Measurements from ENCODE around the gene PPOX.

Gene PPOX

GRCh38 chr1:161153176-161153575 is 13.1 kb upstream of the PPOX start:
- DNase-seq (ENCODE audit: low read depth in 2 of 2), result no peak

- peak; percentile 76 to 78 for DNase-seq (ENCODE audit: low read depth in 2 of 2)
Observed at GRCh38 chr1:161153682-161154337, 12.4 kb upstream of the PPOX start, which contains the start of gene UFC1. UFC1 (plus strand) TSS chr1:161153978; CDS start chr1:161153998, 20 bp downstream.

- no peak for DNase-seq (ENCODE audit: low read depth in 2 of 2)
Observed at GRCh38 chr1:161157867-161158266, 8.4 kb upstream of the PPOX start.

- no peak for DNase-seq (ENCODE audit: low read depth in 2 of 2)
Observed at GRCh38 chr1:161158316-161159010, 7.8 kb upstream of the PPOX start.

DNA sequence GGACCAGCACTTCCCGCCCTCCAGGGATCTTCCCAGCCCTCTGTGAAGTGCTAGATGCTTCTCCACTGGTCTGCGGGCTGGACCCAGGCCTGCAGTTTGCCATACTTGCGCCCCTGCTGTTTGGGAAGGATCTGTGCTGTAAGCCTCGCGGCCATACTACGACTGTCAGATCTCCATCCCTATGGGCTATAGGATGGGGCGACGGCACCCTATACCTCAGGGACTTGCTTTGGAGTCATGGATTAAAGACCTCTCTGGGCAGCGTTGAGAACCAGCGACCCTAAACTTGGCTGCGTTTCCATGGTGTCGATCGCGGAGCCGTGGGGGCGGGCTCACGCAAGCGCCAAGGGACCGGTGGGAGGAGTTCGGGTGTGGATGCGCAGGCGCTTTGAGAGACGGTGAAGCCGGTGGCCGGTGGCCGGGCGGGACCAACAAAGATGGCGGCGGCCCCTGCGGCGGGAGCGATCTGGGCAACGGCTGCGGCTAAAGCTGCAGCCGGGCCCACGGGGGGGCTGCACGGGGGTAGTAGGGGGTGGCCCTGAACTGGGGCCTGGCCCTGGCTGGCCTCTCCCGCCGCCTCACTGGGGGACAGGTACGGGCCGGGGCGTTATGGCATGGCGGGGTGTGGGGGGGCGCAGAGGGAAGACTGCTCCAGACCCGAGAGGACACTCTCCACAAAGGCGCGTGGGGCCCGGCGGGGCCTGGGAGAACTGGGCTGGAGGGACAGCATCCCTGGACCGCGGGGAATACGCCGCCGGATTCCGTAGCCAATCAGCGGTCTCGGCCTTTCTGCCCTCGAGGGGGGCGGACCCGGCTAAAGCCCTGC is 6.9 kb upstream of the PPOX start, which contains the start of gene USP21:
Gene USP21 (plus strand): TSS at position 414 of the 826 bp plus-strand sequence. CDS start 1,141 bp downstream, outside the sequence.
- DNase-seq (ENCODE audit: low read depth in 2 of 2), result peak; percentile 70 to 74

DNA sequence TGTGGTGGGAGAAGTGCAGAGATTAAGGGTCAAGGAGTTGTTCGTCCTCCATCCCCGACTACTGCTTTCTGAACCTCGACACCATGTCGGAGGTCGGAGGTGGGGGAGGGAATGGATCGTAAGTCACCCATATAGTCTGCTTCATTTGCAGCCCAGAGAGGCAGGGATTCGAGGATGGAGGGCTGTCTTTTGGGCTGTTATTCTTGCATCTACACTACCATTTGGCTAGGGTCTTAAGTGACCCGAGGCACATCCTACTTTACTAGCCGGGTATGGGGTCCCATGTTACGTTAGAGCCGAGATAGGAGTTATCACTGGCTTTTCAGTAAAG is 6.3 kb upstream of the PPOX start:
- no peak for DNase-seq (ENCODE audit: low read depth in 2 of 2)

- DNase-seq (ENCODE audit: low read depth in 2 of 2), result no peak
Observed at GRCh38 chr1:161160671-161161145, 5.5 kb upstream of the PPOX start.

DNA sequence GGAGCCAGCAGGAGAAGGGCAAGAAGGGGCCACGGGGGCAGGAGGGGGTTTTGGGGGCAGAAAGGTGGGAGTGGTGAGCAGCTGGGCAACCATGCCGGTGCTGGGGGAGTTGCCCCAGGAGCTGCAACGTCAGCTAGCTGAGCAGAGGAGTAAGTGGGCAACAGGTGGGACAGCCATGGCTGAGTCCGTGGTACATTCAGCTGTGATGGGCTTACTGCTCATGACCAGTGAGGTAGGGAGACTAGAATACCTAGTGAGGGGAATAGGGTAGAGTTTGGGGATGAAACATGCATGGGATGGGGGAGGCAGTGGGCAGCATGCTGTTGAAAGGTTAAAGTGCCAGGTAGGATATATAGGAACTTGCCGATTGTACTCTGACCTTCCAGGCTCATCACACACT is 4.6 kb upstream of the PPOX start:
- DNase-seq (ENCODE audit: low read depth in 2 of 2), result no peak

GRCh38 chr1:161162052-161162451 is 4.2 kb upstream of the PPOX start:
- no peak for DNase-seq (ENCODE audit: low read depth in 2 of 2)

DNA sequence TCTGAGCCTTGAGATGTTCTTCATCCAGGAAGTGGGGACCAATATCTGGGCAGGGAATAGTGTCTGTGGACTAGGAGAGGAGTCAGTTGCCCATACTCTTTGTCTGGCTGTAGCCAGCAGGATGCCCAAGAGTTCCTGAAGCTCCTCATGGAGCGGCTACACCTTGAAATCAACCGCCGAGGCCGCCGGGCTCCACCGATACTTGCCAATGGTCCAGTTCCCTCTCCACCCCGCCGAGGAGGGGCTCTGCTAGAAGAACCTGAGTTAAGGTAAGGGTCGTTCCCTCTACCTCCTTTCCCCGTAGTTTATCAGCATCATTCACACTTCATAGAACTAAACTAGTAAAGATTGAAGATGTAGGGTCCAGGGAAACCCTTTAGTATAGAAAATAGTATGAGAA is 3.4 kb upstream of the PPOX start:
- no peak for DNase-seq (ENCODE audit: low read depth in 2 of 2)

- no peak for DNase-seq (ENCODE audit: low read depth in 2 of 2)
Observed at GRCh38 chr1:161163793-161164192, 2.4 kb upstream of the PPOX start.

GRCh38 chr1:161164901-161165610 is 1.2 kb upstream of the PPOX start:
- no peak for DNase-seq (ENCODE audit: low read depth in 2 of 2)

DNA sequence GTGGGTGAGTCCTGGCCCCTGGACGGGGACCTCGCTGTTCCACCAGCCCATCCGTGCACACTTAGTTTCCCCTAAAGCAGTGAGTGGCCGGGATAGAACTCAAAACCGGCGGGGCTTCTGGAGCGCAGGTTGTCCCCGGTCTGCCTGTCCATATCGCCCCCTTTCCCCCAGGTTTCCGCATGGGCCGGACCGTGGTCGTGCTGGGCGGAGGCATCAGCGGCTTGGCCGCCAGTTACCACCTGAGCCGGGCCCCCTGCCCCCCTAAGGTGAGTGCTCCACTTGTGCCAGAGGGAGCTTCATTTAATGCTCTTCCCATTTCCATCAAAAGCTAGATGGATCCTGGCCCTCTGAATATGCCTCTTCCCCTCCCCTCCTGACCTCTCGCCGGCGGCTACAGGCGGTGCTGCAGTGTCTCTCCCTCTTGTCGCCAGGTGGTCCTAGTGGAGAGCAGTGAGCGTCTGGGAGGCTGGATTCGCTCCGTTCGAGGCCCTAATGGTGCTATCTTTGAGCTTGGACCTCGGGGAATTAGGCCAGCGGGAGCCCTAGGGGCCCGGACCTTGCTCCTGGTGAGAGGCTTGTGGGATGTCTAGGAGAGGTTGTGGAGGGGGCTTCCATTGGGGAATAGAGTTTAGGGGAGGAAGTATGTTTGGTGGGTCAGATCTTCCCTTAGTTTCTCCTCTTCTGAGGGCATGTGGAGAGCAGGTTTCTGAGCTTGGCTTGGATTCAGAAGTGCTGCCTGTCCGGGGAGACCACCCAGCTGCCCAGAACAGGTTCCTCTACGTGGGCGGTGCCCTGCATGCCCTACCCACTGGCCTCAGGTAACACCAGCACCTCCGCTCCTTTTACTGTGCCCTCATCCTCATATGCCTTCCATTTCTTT is 683 bp downstream of the PPOX start:
- no peak for DNase-seq (ENCODE audit: low read depth in 2 of 2)

GRCh38 chr1:161168906-161169305 is 2.7 kb downstream of the PPOX start:
- DNase-seq (ENCODE audit: low read depth in 2 of 2), result no peak

- no peak for DNase-seq (ENCODE audit: low read depth in 2 of 2)
Observed at GRCh38 chr1:161171191-161171590, 5.0 kb downstream of the PPOX start.

DNA sequence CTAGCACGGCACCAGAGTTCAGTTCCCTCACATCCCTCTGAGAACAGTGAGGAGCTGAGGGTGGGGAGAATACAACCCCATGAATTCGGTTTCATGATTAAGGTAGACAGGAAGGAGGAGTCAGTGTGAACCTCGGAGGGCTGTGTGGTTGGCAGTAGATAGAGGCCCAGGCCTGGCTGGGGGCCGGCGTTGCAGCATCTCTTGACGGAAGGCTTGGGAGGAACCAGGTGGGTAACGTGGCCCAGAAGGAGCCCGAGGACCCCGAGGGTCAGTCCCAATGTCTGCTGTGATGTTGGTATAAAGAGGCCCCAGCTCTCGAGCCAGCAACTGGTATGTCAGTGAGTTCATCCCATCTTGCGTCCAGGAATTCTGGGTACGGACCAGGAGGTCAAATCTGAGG is 5.5 kb downstream of the PPOX start:
- no peak for DNase-seq (ENCODE audit: low read depth in 2 of 2)

- DNase-seq (ENCODE audit: low read depth in 2 of 2), result no peak
Observed at GRCh38 chr1:161172349-161172748, 6.1 kb downstream of the PPOX start.

- DNase-seq (ENCODE audit: low read depth in 2 of 2), result peak; percentile 90 to 91
Observed at GRCh38 chr1:161172776-161173376, 6.7 kb downstream of the PPOX start.

- DNase-seq (ENCODE audit: low read depth in 2 of 2), result no peak
Observed at GRCh38 chr1:161173711-161174110, 7.5 kb downstream of the PPOX start.

DNA sequence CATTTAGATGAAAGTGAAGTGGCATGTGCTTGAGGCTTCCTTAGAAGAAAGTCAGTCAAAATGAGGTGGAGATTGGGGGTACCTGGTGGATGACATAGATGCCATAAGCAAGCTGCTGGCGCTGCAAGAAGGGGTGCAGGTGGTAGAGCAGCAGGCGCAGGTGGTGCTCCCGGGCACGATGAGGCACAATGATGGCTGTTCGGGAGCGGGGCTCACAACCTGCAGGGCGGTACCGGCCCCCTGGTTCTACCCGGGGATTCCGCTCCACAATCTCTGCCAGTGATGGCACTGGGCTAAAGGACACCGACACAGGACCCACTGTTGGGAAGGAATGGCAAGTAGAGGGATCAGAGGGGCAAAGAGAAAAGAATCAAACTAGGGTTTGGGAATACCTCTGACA is 8.7 kb downstream of the PPOX start:
- no peak for DNase-seq (ENCODE audit: low read depth in 2 of 2)
